Mesothelial cell of epicardium (in vitro differentiated cells): ENCODE measurements around the gene MYO18A. TPM values are rescaled to one million over a fixed set of nuclear protein-coding genes. Genes with fewer than 3 reads are reported as not detected.

Source experiments
- DNase-seq, 2 experiments: peaks; one replicate each; pipeline ENCODE4 v3.0.0; 2021; ENCODE audit warnings: low spot score in 2 of 2; ENCODE audit not compliant: unreplicated experiment in 2 of 2
- H3K27ac Mint-ChIP-seq: 2 replicates; pipeline ENCODE4 v1.8.0; 2021; ENCODE audit warnings: mixed read lengths
- H3K27me3 Mint-ChIP-seq: 2 replicates; pipeline ENCODE4 v1.8.0; 2021; ENCODE audit warnings: low read depth, mixed read lengths
- H3K36me3 Mint-ChIP-seq: 2 replicates; pipeline ENCODE4 v1.8.0; 2021; ENCODE audit warnings: mixed read lengths
- H3K4me1 Mint-ChIP-seq: 2 replicates; pipeline ENCODE4 v1.8.0; 2021; ENCODE audit warnings: mixed read lengths
- H3K4me3 Mint-ChIP-seq: 2 replicates; pipeline ENCODE4 v1.8.0; 2021; ENCODE audit warnings: mild to moderate bottlenecking, moderate library complexity, mixed read lengths
- H3K9me3 Mint-ChIP-seq: 2 replicates; pipeline ENCODE4 v1.8.0; 2021; ENCODE audit warnings: mixed read lengths
- CTCF ChIP-seq: fragments of 200-600 bp; sonication (generic); IDR thresholded peaks from one replicate; pipeline ENCODE4 v1.5.0; 2021; ENCODE audit warnings: antibody characterized with exemption; ENCODE audit not compliant: unreplicated experiment
- total RNA-seq: library from RNA; stranded (reverse); gene quantifications from 3 replicates; pipeline ENCODE4 v1.2.1, GENCODE V29; 2021

MYO18A gene
- total RNA-seq, 1 donor from 2014 or later: 58.4 TPM

DNA sequence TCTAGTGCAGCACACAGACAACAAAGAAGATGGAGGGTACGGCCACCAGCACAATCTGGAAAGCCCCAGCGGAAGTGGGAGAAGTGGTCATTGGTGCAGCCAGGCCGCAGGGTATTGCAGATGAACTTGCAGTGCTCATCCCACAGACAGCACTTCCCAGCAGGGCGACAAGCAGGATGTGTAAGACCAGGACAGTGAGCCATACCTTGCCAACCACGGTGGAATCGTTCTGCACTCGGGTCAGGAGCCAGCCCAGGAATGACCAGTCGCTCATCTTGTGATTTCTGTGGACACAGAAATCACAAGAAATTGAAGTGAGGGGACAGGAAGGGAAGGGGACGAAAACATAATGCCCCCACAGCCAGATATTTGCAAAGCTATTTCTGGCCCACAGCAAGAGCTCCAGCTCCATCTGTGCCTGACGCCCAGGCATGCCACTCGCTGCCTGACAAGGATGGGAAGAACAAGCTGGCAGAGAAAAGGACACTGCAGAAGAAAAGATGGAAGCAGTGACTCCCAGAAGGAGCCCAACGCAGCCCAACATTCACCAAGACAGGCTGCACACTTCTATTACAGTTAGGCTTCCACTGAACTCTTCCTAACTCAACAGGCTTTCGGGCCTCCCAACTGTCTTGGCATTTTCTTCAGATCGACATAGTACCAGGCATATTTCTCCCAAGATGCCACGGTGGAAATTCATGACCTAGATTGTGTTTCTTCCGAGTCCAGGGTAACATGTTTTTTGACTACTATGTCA is 17.5 kb upstream of the MYO18A start:
- Mint-ChIP-seq H3K4me1 (no peaks in the 10 kb centered on the region), H3K36me3 (no peaks in the 10 kb centered on the region), H3K27ac (no peak overlapping the region), H3K9me3 (no peaks in the 10 kb centered on the region), H3K27me3 (peaks cover 7% of the 10 kb centered on the region), H3K4me3 (no peak overlapping the region)
- DNase-seq: no peak
- TF ChIP-seq CTCF: no peak

DNA sequence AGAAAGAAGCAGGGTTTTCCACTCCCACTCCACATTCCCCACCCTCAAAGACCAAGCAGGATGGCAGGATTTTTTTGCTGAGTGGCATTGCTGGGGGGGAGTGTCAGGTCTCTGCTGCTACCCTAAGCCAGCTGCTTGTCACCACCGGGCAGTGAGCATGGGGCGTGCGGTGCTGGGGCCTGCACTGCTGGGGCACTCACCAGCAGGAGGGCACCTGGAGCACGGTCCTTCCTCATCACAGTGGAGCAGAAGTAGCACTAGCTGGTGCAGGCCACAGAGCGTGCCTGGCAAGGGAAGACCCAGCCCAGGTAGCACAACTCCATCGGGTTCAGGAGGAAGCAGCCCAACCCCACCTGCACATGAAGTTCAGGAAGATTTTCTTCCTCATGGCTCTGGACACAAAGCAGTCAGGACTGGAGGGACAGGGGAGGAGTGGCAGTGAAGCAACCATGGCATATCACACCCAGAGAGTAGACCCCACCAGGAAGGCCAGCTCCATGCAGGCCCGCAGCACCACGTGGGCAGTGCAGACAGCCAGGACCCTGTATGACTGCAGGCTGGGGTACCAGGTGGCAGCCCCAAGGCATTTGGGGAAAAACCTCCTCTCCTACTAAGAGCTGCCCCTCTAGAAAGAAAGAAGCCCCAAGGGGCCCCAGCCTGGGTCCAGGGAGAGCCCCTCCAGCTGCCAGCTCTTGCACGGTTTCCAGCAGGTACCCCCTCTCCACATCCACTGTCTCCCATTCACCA is 16.7 kb upstream of the MYO18A start:
- H3K36me3 Mint-ChIP-seq: no peaks in the 10 kb centered on the region
- H3K4me3 Mint-ChIP-seq: no peak overlapping the region
- H3K27ac Mint-ChIP-seq: no peak overlapping the region
- H3K4me1 Mint-ChIP-seq: no peaks in the 10 kb centered on the region
- no peak for DNase-seq
- peaks cover 11% of the 10 kb centered on the region for H3K27me3 Mint-ChIP-seq
- TF ChIP-seq CTCF: no peak
- H3K9me3 Mint-ChIP-seq: no peaks in the 10 kb centered on the region

- no peak for TF ChIP-seq CTCF
- no peak overlapping the region for H3K27ac Mint-ChIP-seq
- H3K4me1 Mint-ChIP-seq: no peaks in the 10 kb centered on the region
These were observed 15.4 kb upstream of the MYO18A start for GRCh38 chr17:29195465-29196081.

DNA sequence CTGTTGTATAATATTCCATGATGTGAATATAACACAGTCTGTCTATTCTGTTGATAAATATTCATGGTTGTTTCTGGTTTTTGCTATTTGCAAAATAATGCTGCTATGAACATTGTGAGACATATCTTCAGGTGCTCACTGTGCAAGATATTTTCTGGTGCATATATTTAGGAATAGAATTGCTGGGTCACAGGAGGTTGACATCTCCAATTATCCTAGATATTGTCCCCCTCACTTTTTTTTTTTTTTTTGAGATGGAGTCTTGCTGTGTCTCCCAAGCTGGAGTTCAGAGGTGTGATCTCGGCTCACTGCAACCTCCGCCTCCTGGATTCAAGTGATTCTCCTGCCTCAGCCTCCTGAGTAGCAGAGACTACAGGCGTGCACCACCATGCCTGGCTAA is 14.5 kb upstream of the MYO18A start:
- no peak for TF ChIP-seq CTCF
- Mint-ChIP-seq H3K27ac (no peak overlapping the region), H3K4me1 (no peaks in the 10 kb centered on the region), H3K36me3 (no peaks in the 10 kb centered on the region), H3K9me3 (no peaks in the 10 kb centered on the region), H3K27me3 (peaks cover 10% of the 10 kb centered on the region), H3K4me3 (no peak overlapping the region)
- DNase-seq: no peak

More at GRCh38 chr17:29195465-29196081, 15.4 kb upstream of the MYO18A start:
- Mint-ChIP-seq H3K9me3 (no peaks in the 10 kb centered on the region), H3K27me3 (peaks cover 8% of the 10 kb centered on the region), H3K36me3 (no peaks in the 10 kb centered on the region), H3K4me3 (no peak overlapping the region)
- no peak for DNase-seq

DNA sequence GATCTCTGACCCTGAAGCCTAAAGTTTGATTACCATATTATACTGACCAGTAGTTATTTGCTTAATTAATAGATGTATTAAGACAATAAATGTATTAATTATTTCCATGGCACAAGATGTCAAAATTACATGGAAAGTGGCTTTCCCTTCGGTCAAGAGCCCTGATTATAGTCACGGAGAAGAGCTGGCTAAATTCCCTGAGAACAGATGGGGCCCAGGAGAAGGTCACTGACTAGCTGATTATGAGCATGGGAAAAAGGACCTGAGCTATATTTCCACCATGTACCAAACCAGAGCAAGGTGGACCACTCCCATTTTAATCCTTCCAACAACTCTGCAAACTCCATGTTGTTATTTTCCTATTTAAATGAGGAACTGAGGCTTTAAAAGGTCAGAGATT is 12.9 kb upstream of the MYO18A start:
- no peak for TF ChIP-seq CTCF
- peaks cover 10% of the 10 kb centered on the region for H3K27me3 Mint-ChIP-seq
- no peak for DNase-seq

More for the DNA sequence above, 12.9 kb upstream of the MYO18A start:
- Mint-ChIP-seq H3K27ac (no peak overlapping the region), H3K4me1 (no peaks in the 10 kb centered on the region), H3K4me3 (no peak overlapping the region), H3K36me3 (no peaks in the 10 kb centered on the region), H3K9me3 (no peaks in the 10 kb centered on the region)
